ENCODE results near the gene ADISSP. TPM values are rescaled to one million over a fixed set of nuclear protein-coding genes. Genes with fewer than 3 reads are reported as not detected.

Gene ADISSP
- total RNA-seq, 1 donor from 2014 or later, result 29.1 TPM

- no peak for ATAC-seq
These were observed 31.8 kb downstream of the ADISSP start for GRCh38 chr20:3735768-3736167.

- peak; percentile 55 for ATAC-seq
These were observed 33.3 kb downstream of the ADISSP start for GRCh38 chr20:3734111-3734843.

DNA sequence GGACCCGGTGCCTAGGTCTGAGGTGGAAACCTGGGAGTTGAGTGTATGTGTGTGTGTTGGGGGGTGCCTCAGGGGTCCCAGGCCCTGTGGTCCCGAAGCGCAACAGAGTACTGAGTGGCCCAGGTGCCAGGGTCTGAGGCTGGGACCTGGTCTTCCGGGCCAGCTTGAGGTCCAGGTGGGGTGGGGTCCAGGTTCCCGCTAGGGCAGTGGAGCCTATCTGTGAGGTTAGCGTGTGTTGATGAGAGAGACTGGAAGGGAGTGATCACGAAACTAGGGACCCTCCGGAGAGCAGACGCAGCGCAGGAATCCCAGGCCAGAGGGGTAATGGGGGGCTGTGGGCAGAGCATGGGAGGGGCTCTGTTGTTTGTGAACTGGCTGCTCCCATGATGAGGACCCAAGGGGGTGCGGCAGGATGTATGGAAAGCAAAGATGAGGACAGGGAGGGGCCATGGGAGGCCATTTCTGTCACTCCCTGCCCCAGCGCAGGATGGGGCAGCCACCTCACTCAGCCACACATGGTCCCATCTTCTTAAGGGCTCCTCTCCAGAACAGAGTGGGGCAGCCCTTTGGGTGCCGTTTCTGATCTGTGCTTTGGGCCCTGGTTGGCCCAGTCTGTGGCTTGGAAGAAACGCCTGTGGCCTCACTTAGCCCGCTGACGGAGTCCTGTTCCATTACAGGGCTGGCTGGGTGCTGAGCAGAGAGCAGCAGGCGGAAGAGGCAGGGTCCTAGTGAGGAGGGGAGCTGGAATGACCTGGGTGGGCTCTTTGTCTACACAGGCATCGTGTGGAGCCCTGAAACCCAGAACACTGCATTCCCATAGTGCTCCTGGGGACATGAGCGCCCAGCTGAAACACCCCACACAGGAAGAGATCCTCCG is 34.2 kb downstream of the ADISSP start:
- ATAC-seq, result no peak

- no peak for ATAC-seq
These were observed 35.0 kb downstream of the ADISSP start, which contains the start of gene HSPA12B for GRCh38 chr20:3732327-3733118. HSPA12B (plus strand) TSS chr20:3732685; CDS start chr20:3738675, 5,990 bp downstream.

DNA sequence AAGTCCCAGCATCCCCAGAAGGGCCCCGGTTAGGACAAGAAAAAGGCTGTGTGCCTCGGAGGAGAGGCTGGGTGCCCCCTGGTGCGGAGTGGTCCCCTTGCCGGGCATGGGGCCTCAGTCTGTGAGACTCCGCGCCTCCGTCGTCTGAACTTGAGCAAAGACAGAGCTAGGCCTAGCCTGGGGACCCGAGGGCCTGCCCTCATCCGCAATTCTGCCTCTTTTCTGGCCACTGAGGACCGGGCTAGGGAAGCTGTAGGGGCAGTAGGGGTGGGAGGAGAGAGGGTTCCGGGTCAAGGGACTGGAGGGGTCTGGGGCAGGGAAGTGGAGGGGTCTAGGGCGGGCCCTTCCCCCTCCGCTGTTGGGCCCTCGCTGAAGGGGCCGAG is 35.6 kb downstream of the ADISSP start:
- ATAC-seq, result no peak

- ATAC-seq, result no peak
These were observed 36.5 kb downstream of the ADISSP start for GRCh38 chr20:3730803-3731672.

GRCh38 chr20:3729811-3730540 is 37.6 kb downstream of the ADISSP start:
- no peak for ATAC-seq

DNA sequence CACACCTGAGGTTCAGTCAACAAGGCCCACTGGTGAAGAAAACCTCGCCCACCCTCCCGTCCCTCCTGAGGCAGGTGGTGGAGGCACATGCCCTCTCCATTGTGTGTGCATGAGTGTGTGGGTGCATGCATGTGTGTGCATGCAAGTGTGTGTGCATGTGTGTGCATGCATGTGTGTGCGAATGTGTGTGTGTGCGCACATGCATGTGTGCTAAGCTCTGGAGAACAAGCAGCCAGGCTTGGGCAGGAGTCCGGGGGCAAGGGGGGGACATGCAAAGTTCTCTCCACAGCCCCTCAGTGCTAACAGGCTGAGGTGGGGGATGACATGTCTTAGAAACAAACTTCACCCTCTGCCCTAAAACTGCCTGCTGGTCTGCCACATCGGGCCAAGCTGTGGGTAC is 38.2 kb downstream of the ADISSP start:
- ATAC-seq, result no peak

- no peak for ATAC-seq
These were observed 38.7 kb downstream of the ADISSP start for GRCh38 chr20:3728876-3729275.

DNA sequence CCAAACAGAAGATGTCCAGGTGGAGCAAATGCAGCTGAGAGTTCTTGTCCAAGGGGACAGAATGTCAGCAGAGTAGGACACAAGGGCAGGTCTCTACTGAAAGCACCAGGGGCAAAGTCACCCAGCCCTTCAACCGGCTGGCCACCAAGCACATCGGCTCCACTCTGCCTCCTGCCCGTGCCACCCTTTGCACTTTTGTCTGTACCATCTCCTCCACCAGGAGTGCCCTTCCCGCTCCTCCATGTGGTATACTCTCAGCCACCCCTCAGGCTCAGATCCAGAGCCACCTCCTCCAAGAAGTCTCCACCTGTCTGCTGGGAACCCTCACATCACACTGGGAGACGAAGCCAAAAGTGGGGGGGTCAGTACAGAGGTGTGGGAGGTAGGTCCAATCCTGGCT is 39.2 kb downstream of the ADISSP start:
- no peak for ATAC-seq

GRCh38 chr20:3727401-3728021 is 40.0 kb downstream of the ADISSP start:
- ATAC-seq, result peak; percentile 10

DNA sequence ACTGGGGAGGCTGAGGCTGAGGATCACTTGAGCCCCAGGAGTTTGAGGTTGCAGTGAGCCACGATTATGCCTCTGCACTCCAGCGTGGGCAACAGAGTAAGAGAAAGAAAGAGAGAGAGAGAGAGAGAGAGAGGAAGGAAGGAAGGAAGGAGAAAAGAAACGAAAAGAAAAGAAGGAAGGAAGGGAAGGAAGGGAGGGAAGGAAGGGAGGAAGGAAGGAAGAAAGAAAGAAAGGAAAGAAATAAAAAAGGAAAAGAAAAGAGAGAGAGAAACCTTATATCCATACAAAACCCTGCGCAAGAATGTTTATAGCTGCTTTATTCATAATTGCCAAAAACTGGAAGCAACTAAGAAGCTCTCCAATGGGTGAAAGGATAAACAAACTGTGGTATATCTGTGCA is 43.2 kb downstream of the ADISSP start:
- ATAC-seq, result no peak

GRCh38 chr20:3723284-3723683 is 44.3 kb downstream of the ADISSP start:
- no peak for ATAC-seq

DNA sequence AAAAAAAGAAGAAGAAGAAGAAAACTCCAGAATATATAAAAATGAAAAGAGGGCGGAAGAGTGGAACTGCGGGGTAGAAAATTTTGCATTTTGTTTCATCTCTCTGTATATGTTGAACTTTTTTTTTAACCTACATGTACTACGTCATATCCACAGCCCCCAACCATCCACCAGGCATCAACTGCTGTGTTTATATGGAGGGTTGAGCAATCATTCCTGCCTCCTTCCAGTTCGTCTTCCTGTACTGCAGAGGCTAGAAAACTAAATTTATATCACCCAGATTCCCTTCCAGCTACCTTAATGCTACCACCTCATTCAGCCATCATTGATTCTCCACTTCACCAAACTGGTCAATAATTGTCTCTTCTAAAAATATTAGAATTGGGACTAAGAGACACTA is 45.6 kb downstream of the ADISSP start:
- ATAC-seq, result no peak

GRCh38 chr20:3720626-3721025 is 46.9 kb downstream of the ADISSP start:
- ATAC-seq, result no peak

- no peak for ATAC-seq
These were observed 47.5 kb downstream of the ADISSP start for GRCh38 chr20:3720068-3720467.

DNA sequence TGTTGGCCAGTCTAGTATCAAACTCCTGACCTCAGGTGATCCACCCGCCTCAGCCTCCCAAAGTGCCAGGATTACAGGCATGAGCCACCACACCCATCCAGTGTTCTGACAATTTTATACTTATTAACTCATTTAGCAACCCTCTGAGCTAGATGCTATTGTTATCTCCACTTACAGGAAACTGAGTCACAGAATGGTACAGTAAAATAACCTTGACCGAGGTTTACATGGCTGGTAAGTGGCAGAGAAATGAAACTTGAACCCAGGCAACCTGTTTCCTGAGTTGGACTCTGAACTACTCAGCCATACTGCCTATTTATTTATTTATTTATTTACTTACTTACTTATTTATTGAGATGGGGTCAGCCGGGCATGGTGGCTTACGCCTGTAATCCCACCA is 48.5 kb downstream of the ADISSP start:
- no peak for ATAC-seq

- peak; percentile 49 for ATAC-seq
These were observed 51.2 kb downstream of the ADISSP start for GRCh38 chr20:3716195-3716834.

- ATAC-seq, result no peak
These were observed 53.5 kb downstream of the ADISSP start for GRCh38 chr20:3714092-3714491.

GRCh38 chr20:3712279-3712873 is 55.2 kb downstream of the ADISSP start, which contains the start of gene SIGLEC1:
SIGLEC1 (minus strand) TSS chr20:3712600; CDS start chr20:3707128, 5,472 bp downstream.
- no peak for ATAC-seq

Data from esophagus mucosa (tissue), 1 donor.